Activated T-cell treated with anti-CD3 and anti-CD28 coated beads for 1 hour (primary cell): ENCODE measurements around the gene FBLL1.
A peak's percentile ranks its signal among the peaks of the same experiment; 100 is the strongest.
"Not testable (repeated sequence)": the region's sequence is repeated elsewhere in the genome, so short reads cannot be mapped to it uniquely, and the experiment has no call there.

ENCODE experiments used
- DNase-seq: peaks from one replicate; pipeline ENCODE4 v3.0.0-alpha.2; 2020; ENCODE audit warnings: low read depth

FBLL1 gene

GRCh38 chr5:168528521-168529373, at the start of gene FBLL1:
Gene FBLL1 (plus strand): TSS chr5:168529305. CDS start chr5:168529505, 200 bp downstream.
- DNase-seq, result peak; percentile 12

DNA sequence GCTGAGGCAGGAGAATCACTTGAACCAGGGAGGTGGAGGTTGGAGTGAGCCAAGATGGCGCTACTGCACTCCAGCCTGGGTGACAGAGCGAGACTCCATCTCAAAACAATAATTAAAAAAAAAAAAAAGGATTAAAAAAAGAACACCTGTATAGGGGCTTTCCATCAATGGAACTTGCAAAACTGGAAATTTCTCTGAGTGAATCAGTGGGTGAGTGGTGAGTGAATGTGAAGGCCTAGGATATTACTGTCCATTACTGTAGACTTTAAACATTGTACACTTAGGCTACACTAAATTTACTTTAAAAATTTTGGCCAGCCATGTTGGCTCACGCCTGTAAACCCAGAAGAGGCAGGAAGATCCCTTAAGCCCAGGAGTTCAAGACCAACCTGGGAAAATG, 48.5 kb upstream of the FBLL1 start:
- no peak for DNase-seq

- DNase-seq, result no peak
Measured at GRCh38 chr5:168481330-168481788, 47.7 kb upstream of the FBLL1 start.

DNA sequence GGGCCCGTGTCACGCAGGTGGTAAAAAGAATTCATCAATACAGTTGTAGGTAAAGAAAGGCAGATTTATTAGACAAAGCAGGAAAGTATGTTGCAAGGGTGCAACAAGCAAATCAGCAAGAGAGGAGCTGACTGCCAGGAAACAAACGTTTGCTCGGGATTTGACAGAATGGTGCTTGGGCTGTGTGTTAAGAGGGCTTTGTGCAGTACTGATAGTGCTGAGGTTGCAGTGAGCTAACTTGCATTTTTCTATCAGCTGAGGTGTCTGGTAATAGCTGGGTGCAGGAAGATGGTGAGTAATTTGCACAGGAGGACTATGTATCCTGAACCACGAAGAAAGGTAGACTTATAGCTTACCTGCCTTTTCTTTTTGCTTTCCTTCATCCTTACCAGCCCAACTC, 46.7 kb upstream of the FBLL1 start:
- no peak for DNase-seq

GRCh38 chr5:168486136-168486879, 42.8 kb upstream of the FBLL1 start, which contains the start of gene RARS1:
Gene RARS1 (plus strand): TSS chr5:168486471. CDS start chr5:168486499, 28 bp downstream.
- peak; percentile 73 for DNase-seq

GRCh38 chr5:168489059-168489458, 40.0 kb upstream of the FBLL1 start:
- DNase-seq, result no peak

DNA sequence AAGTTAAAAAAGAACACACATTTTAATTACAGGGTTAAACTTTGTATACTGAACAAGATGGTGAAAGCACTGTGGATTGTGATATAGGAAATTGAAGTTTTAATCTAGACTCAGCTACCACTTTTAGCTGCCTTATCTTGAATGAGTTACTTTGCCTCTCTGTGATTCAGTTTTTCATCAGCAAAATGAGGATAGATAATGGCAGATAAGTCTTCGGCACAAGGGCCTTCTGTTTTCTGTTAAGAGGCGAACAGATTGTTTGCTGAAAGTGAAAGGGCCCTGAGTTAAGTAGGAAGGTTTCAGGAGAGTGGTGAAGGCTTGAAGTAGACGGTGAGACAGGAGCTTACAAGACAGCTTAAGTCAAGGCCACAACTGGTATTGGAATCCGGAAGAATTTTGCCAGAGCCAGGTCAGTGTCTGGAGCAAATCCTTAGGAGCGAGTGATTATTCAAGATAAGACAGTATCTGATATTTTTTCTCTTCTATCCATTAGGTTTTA, 35.0 kb upstream of the FBLL1 start:
- DNase-seq, result no peak

DNA sequence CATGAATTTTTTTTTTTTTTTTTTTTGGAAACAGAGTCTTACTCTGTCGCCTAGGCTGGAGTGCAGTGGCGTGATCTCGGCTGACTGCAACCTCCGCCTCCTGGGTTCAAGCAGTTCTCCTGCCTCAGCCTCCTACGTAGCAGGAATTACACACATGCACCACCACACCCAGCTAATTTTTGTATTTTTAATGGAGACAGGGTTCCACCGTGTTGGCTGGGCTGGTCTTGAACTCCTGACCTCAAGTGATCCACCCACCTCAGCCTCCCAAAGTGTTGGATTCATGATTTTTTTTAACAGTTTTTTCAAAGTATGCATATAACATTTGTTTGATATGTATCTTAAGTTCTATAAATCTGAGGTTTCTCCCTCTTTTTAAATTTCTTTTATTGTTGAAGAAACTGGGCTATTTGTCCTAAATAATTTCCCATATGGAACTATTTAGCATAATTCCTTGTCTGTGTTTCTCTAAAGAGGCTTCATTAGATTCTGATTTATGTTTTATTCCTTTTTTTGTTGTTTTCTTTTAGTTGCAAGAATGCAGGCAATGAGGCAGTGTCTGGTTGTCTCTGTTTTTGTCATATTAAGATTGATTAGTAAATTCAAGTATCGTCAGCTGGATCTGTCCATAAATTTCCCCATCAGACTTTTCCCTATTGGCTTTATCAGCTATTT, 26.4 kb upstream of the FBLL1 start:
- DNase-seq, result no peak

DNA sequence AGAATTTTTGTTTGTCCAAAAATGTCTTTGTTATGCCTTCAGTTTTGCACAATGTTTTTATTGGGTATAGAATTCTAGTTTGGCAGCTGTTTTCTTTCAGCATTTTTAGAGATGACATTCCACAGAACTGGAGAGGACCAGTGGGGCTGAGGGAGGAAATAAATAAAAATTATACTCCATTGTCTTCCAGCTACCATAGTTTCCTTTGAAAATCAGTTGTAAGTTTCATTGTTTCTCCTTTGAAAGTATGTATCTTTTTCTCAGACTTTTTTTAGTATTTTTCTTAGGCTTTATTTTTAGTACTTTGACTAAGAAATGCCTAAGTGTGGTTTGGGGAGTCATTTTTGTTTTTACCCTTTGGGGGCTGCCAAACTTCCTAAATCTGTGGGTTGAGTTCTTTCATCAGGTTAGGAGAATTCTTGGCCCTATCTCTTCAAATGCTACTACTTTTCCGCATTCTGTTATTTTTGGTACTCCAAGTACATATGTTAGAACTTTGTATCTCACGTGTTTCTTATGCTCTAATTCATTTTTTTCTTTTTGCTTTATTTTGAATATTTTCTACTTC, 15.2 kb upstream of the FBLL1 start:
- DNase-seq, result no peak

- DNase-seq, result no peak
Measured at GRCh38 chr5:168525856-168526255, 3.2 kb upstream of the FBLL1 start.

- no peak for DNase-seq
Measured at GRCh38 chr5:168527756-168528295, 1.3 kb upstream of the FBLL1 start.

DNA sequence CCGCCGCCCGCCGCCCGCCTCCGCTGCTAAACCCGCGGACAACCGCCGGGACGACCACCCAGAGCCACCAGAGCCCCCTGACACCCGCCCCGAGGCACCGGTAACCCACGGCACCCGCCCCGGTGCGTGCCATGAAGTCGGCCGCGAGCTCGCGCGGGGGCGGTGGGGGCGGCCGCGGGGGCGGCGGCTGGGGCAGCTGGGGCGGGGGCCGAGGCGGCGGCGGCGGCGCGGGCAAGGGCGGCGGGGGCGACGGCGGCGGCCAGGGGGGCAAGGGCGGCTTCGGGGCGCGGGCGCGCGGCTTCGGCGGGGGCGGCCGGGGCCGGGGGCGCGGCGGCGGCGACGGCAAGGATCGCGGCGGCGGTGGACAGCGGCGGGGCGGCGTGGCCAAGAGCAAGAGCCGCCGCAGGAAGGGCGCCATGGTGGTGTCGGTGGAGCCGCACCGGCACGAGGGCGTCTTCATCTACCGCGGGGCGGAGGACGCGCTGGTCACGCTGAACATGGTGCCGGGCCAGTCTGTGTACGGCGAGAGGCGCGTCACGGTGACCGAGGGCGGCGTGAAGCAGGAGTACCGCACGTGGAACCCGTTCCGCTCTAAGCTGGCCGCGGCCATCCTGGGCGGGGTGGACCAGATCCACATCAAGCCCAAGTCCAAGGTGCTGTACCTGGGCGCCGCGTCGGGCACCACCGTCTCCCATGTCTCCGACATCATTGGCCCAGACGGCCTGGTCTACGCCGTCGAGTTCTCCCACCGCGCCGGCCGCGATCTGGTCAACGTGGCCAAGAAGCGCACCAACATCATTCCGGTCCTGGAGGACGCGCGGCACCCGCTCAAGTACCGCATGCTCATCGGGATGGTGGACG, 499 bp downstream of the FBLL1 start:
- DNase-seq, result no peak

GRCh38 chr5:168530621-168531150, 1.6 kb downstream of the FBLL1 start:
- DNase-seq, result no peak

- no peak for DNase-seq
Measured at GRCh38 chr5:168531191-168531590, 2.1 kb downstream of the FBLL1 start.

DNA sequence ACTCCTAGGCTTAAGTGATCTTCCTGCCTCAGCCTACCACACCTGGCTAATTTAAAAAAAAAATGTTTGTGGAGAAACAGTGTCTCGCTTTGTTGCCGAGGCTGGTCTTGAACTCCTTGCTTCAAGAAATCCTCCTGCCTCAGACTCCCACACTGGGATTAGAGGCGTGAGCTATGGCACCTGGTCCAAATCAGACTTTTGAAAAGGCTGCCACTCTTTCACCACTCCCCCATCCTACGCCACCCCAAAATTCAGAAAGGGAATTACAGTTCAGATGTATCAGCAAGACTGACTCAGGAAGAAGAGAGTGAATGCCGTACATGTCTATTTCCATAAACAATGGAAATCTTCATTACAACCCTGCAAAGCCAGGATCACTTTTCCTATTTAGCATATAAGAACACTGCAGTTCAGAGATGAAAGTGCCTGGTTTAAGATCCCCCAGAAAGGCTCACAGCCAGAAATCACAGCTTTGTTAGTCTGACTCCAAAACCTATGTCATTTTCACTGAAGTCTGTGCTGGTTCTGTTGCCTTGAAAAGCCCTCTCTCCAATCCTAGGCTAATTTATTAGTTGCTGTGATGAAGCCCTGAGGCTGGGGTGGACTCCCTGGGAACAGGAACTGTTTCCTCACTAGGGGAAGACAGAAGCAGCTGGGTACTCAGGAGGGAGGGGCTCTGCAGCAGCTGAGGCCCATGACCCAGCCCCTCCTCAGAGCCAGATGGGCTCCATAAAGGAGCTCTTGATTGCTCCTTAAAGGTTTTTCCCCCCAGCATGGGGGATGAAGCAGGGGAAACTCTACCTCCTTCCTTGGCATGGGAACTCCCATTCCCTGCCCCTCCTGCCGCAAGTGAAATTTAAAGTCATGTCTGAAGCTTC, 3.1 kb downstream of the FBLL1 start:
- DNase-seq, result no peak

DNA sequence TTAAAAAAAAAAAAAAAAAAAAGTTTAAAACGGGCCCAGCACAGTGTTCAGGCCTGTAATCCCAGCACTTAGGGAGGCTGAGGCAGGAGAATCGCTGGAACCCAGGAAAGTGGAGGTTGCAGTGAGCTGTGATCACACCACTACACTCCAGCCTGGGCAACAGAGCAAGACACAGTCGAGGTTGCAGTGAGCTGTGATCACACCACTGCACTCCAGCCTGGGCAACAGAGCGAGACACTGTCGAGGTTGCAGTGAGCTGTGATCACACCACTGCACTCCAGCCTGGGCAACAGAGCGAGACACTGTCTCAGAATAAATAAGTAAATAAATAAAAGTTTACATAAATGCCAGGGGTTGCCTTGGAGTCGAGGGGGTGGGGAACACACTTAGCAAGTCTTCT, 5.2 kb downstream of the FBLL1 start:
- not testable (repeated sequence) for DNase-seq

DNA sequence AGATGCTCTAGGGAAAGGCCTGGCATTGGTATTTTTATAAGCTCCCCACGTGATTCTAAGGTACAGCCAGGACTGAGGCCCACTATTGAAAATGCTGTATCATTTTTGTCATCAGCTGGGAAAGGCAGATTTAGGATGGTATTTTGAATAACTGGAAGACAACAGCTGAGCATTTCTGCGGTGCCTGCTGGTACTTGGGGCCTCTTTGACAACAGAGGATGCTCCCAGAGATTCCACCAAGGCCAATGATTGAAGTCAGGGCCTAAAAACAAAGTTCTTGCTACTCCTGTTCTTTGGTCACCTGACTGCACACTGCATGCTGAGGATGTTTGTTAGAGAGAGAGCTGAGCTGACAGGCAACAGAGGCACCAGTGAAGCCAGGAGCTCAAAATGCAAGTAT, 8.1 kb downstream of the FBLL1 start:
- no peak for DNase-seq

DNA sequence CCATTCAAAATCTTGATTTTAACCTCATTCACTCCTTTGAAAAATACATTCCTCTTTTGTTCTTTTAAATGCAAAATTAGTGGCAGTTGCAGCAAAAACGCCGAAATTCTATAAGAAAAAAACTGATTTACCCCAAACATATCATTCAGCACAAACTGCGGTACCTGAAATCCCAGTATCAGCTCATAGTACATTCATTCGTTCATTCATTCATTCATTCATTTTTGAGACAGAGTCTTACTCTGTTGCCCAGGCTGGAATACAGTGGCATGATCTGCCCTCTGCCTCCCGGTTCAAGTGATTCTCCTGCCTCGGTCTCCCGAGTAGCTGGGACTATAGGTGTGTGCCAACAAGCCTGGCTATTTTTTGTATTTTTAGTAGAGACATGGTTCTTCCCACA, 20.4 kb downstream of the FBLL1 start:
- no peak for DNase-seq

- no peak for DNase-seq
Measured at GRCh38 chr5:168550656-168551055, 21.6 kb downstream of the FBLL1 start.
